Body of pancreas (tissue), 4 donors: ENCODE data around the gene AURKAIP1. TPM values are rescaled to one million over a fixed set of nuclear protein-coding genes. Genes with fewer than 3 reads are reported as not detected.
"Not testable (repeated sequence)": the region's sequence is repeated elsewhere in the genome, so short reads cannot be mapped to it uniquely, and the experiment has no call there.

Experiments
- ATAC-seq: fragments of 150-250 bp; one replicate; pipeline ENCODE4 v1.9.1; 2016
- DNase-seq, 4 donors: peaks; one replicate each; pipeline ENCODE4 v3.0.0-alpha.2; 2019
- H3K27ac ChIP-seq, 4 donors: fragments of 200-600 bp; sonication (generic); 1 replicate in 3 of 4; 2 replicates in 1 of 4; pipeline versions ENCODE4 v1.5.1 to v1.6.1; 2016 to 2019; ENCODE audit warnings: mild to moderate bottlenecking in 1 of 4, mixed read lengths in 1 of 4, moderate library complexity in 1 of 4
- H3K27me3 ChIP-seq, 2 donors: fragments of 200-600 bp; sonication (generic); one replicate each; pipeline ENCODE4 v1.6.0; 2016; ENCODE audit warnings: mild to moderate bottlenecking in 1 of 2
- H3K36me3 ChIP-seq, 2 donors: fragments of 200-600 bp; sonication (generic); replicated peaks in 1 of 2; 2 replicates each; pipeline ENCODE4 v1.5.1; 2016; ENCODE audit warnings: low read depth in 2 of 2; ENCODE audit not compliant: insufficient read depth in 1 of 2
- H3K4me1 ChIP-seq: fragments of 200-600 bp; sonication (generic); one replicate; pipeline ENCODE4 v1.6.0; 2016
- H3K4me3 ChIP-seq, 2 donors: fragments of 200-600 bp; sonication (generic); 1 replicate in 1 of 2; 2 replicates in 1 of 2; pipeline ENCODE4 v1.5.1; 2016 to 2019
- H3K9me3 ChIP-seq, 3 donors: fragments of 200-600 bp; sonication (generic); 1 replicate in 2 of 3; 2 replicates in 1 of 3; pipeline ENCODE4 v1.5.1; 2016
- CTCF ChIP-seq, 7 experiments: fragments of 450-650 bp in 4 of 7; fragments of 200-600 bp in 3 of 7; sonication (generic) in 3 of 7; IDR thresholded peaks; one replicate each; pipeline ENCODE4 v1.5.1; 2016 to 2019; ENCODE audit warnings: antibody characterized with exemption in 7 of 7
- POLR2A ChIP-seq, 3 donors: fragments of 450-650 bp; IDR thresholded peaks; one replicate each; pipeline ENCODE4 v1.6.1; 2016; ENCODE audit warnings: antibody characterized with exemption in 3 of 3, mild to moderate bottlenecking in 2 of 3
- WGBS, 2 donors: methylation state at CpG; one replicate each; pipeline ENCODE4 v1.1.5; 2017; 5-methylcytosine and 5-hydroxymethylcytosine counted together
- intact Hi-C: fragments of 100-400 bp; cut with DNase I; formaldehyde crosslinking; loops from one replicate; pipeline ENCODE4 v1.15.1; 2023
- total RNA-seq, 2 donors: library from RNA; depleted of rRNA; stranded (reverse); fragments of >200 nt; gene quantifications; one replicate each; pipeline ENCODE4 v1.1.0, GENCODE V29; 2016

AURKAIP1 gene
- total RNA-seq, 2 donors from 2014 or later = 79.4 to 93.7 TPM

GRCh38 chr1:1387098-1388077 lies 12.4 kb upstream of the AURKAIP1 start:
- WGBS, 2 donors = 93 to 95% methylated on average over 32 to 48 of the region's 50 CpGs
- Histone ChIP-seq H3K9me3 (no peaks in the 10 kb centered on the region), H3K27ac (no peak overlapping the region), H3K4me3 (no peak overlapping the region), H3K27me3 (no peaks in the 10 kb centered on the region), H3K4me1 (no peaks in the 10 kb centered on the region), H3K36me3 (peaks cover 40 to 50% of the 10 kb centered on the region in 2 donors)
- intact Hi-C loops = no loop called here
- DNase-seq = no peak
- TF ChIP-seq POLR2A (IDR thresholded peaks at IDR 0.05) (no peak), CTCF (IDR thresholded peaks at IDR 0.05) (no peak)
- no peak for ATAC-seq

- ATAC-seq (no peak), DNase-seq (no peak)
- H3K36me3 ChIP-seq = peaks cover 31 to 38% of the 10 kb centered on the region in 2 donors
- no peak for TF ChIP-seq POLR2A (IDR thresholded peaks at IDR 0.05)
- TF ChIP-seq CTCF (IDR thresholded peaks at IDR 0.05) = no peak
- intact Hi-C loops = no loop called here
- no peak overlapping the region for H3K27ac ChIP-seq
- H3K9me3 ChIP-seq = no peaks in the 10 kb centered on the region
- H3K4me1 ChIP-seq = no peaks in the 10 kb centered on the region
- WGBS, 2 donors = 89 to 96% methylated on average over 7 to 8 of the region's 8 CpGs
- no peak overlapping the region for H3K4me3 ChIP-seq
- H3K27me3 ChIP-seq = no peaks in the 10 kb centered on the region
These were observed 10.9 kb upstream of the AURKAIP1 start for GRCh38 chr1:1385931-1386330.

GRCh38 chr1:1385339-1385738 lies 10.3 kb upstream of the AURKAIP1 start:
- H3K9me3 ChIP-seq, ATAC-seq, intact Hi-C loops, H3K27me3 ChIP-seq, DNase-seq, H3K4me3 ChIP-seq, H3K27ac ChIP-seq, H3K4me1 ChIP-seq: not testable (repeated sequence)
- WGBS, 2 donors = 93 to 94% methylated on average over 23 to 26 of the region's 29 CpGs
- peaks cover 27 to 34% of the 10 kb centered on the region in 2 donors for H3K36me3 ChIP-seq

- 93% methylated on average over 5 of the region's 8 CpGs; no CpG with 5 or more reads in 1 of the 2 donors for WGBS, 2 donors
These were observed 6.3 kb upstream of the AURKAIP1 start for GRCh38 chr1:1381294-1381693.

More at GRCh38 chr1:1381294-1381693, 6.3 kb upstream of the AURKAIP1 start:
- Histone ChIP-seq H3K27me3 (no peaks in the 10 kb centered on the region), H3K36me3 (peaks cover 2 to 3% of the 10 kb centered on the region in 2 donors), H3K4me3 (no peak overlapping the region), H3K9me3 (no peaks in the 10 kb centered on the region), H3K27ac (no peak overlapping the region), H3K4me1 (peaks cover 2% of the 10 kb centered on the region)
- no peak for TF ChIP-seq CTCF (IDR thresholded peaks at IDR 0.05)
- TF ChIP-seq POLR2A (IDR thresholded peaks at IDR 0.05) = no peak
- DNase-seq (no peak), ATAC-seq (no peak)
- intact Hi-C loops = no loop called here
